Caco-2 (cell line): Measurements from ENCODE around the gene NRBF2. TPM values are rescaled to one million over a fixed set of nuclear protein-coding genes. Genes with fewer than 3 reads are reported as not detected.

Experiments used
- BruUV-seq: library from RNA; stranded (reverse); fragments of 400-500 nt; replicated peaks from 2 replicates; lab custom pipeline; 2021; lab: Mats Ljungman, UMichigan
- CTCF ChIA-PET: fragments of 300-600 bp; sonication (Branson Sonifier 250); formaldehyde crosslinking; loops from one replicate; lab custom pipeline; 2022; ENCODE audit warnings: antibody characterized with exemption; lab: Charles Lee
- POLR2A ChIA-PET: fragments of 300-600 bp; sonication (Branson Sonifier 250); formaldehyde crosslinking; loops from one replicate; lab custom pipeline; 2022; ENCODE audit warnings: antibody characterized with exemption; lab: Charles Lee
- DNase-seq, 2 experiments: peaks; one replicate each; pipeline versions ENCODE4 v3.0.0 to v3.0.0-alpha.2; 2020 to 2022
- H3K27me3 ChIP-seq: replicated peaks from 2 replicates; pipeline ENCODE4 v1.6.0; 2011; ENCODE audit warnings: low read length; ENCODE audit not compliant: control insufficient read depth, insufficient read depth
- H3K36me3 ChIP-seq: 2 replicates; pipeline ENCODE4 v1.5.1; 2011; ENCODE audit warnings: low read length; ENCODE audit not compliant: control insufficient read depth, insufficient read depth
- H3K4me1 ChIP-seq: fragments of 250-450 bp; sonication (Bioruptor Pico); 2 replicates; pipeline ENCODE4 v1.5.1; 2020; ENCODE audit warnings: mild to moderate bottlenecking
- H3K4me3 ChIP-seq: 2 replicates; pipeline ENCODE4 v1.5.1; 2011; ENCODE audit warnings: low read depth, mild to moderate bottlenecking, control low read depth, low read length
- H3K9me3 ChIP-seq: fragments of 250-450 bp; sonication (Bioruptor Pico); 2 replicates; pipeline ENCODE4 v1.5.1; 2020; ENCODE audit warnings: mild to moderate bottlenecking, moderate library complexity
- H3K27ac Mint-ChIP-seq: one replicate; pipeline ENCODE4 v1.8.0; 2022; ENCODE audit warnings: mixed read lengths; ENCODE audit not compliant: unreplicated experiment
- H3K27me3 Mint-ChIP-seq: one replicate; pipeline ENCODE4 v1.8.0; 2022; ENCODE audit warnings: mixed read lengths; ENCODE audit not compliant: insufficient read depth, unreplicated experiment
- H3K36me3 Mint-ChIP-seq: one replicate; pipeline ENCODE4 v1.8.0; 2022; ENCODE audit warnings: mild to moderate bottlenecking, mixed read lengths; ENCODE audit not compliant: insufficient read depth, unreplicated experiment
- H3K4me1 Mint-ChIP-seq: one replicate; pipeline ENCODE4 v1.8.0; 2022; ENCODE audit warnings: low read depth, mixed read lengths; ENCODE audit not compliant: unreplicated experiment
- H3K4me3 Mint-ChIP-seq: one replicate; pipeline ENCODE4 v1.8.0; 2022; ENCODE audit warnings: mild to moderate bottlenecking, moderate library complexity, mixed read lengths; ENCODE audit not compliant: unreplicated experiment
- H3K9me3 Mint-ChIP-seq: one replicate; pipeline ENCODE4 v1.8.0; 2022; ENCODE audit warnings: mixed read lengths; ENCODE audit not compliant: unreplicated experiment
- intact Hi-C: fragments of 100-400 bp; cut with micrococcal nuclease; formaldehyde crosslinking; loops from one replicate; pipeline ENCODE4 v1.10.0; 2022; ENCODE audit not compliant: unreplicated experiment
- total RNA-seq: library from RNA; stranded (reverse); gene quantifications from 2 replicates; pipeline ENCODE4 v1.2.3, GENCODE V29; 2022
- TF ChIP-seq, protein P1 (sequence below), 2 experiments: fragments of 200-600 bp in 1 of 2; IDR thresholded peaks; 1 replicate in 1 of 2; 2 replicates in 1 of 2; pipeline versions ENCODE4 v1.5.1 to v1.8.0; 2011 to 2022; ENCODE audit warnings: antibody characterized with exemption in 1 of 2, control low read depth in 1 of 2, inconsistent platforms in 1 of 2, low read depth in 1 of 2, low read length in 1 of 2, mild to moderate bottlenecking in 1 of 2, moderate library complexity in 1 of 2; ENCODE audit not compliant: insufficient read depth in 1 of 2, severe bottlenecking in 1 of 2, unreplicated experiment in 1 of 2

NRBF2 gene
- total RNA-seq, 1 experiment from 2014 or later, result 52.5 TPM

DNA sequence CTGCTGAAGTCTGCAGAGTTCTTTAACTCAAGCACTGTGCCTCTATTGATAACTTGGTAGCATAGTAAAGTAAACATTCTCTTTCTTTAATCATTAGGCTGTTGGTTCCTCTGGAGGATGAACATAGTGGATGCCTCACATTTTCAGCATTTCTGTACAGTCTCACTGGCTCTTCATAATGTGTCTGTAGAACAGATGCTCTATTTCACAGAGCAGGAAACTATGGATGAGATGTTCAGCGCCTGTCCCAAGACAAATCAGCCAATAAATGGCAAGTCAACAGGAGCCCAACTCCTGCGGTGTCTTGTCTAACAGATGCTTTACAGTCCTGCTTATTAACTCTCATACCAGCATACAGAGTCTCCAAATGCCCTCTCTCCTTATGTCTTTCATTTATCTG, 36.5 kb downstream of the NRBF2 start:
- ChIA-PET POLR2A (no interaction called here), CTCF (interaction anchor here (0.5 to 3.5 kb wide), 3 partner anchors 206 to 551 kb away, joined by 3 to 62 read pairs (median 6); no protein-coding TSS in a partner anchor)
- Histone ChIP-seq H3K4me1 (no peaks in the 10 kb centered on the region), H3K27me3 (no peaks in the 10 kb centered on the region), H3K36me3 (peaks cover 6% of the 10 kb centered on the region), H3K9me3 (no peaks in the 10 kb centered on the region), H3K4me3 (no peak overlapping the region)
- BruUV-seq, result no TSS peak
- DNase-seq, result no peak
- Mint-ChIP-seq H3K36me3 (peaks cover 89% of the 10 kb centered on the region), H3K4me3 (no peak overlapping the region), H3K9me3 (no peaks in the 10 kb centered on the region), H3K4me1 (peaks cover 6% of the 10 kb centered on the region), H3K27me3 (no peaks in the 10 kb centered on the region), H3K27ac (no peak overlapping the region)
- TF ChIP-seq, protein P1, sequence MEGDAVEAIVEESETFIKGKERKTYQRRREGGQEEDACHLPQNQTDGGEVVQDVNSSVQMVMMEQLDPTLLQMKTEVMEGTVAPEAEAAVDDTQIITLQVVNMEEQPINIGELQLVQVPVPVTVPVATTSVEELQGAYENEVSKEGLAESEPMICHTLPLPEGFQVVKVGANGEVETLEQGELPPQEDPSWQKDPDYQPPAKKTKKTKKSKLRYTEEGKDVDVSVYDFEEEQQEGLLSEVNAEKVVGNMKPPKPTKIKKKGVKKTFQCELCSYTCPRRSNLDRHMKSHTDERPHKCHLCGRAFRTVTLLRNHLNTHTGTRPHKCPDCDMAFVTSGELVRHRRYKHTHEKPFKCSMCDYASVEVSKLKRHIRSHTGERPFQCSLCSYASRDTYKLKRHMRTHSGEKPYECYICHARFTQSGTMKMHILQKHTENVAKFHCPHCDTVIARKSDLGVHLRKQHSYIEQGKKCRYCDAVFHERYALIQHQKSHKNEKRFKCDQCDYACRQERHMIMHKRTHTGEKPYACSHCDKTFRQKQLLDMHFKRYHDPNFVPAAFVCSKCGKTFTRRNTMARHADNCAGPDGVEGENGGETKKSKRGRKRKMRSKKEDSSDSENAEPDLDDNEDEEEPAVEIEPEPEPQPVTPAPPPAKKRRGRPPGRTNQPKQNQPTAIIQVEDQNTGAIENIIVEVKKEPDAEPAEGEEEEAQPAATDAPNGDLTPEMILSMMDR (IDR thresholded peaks at IDR 0.05; ENCODE audit: insufficient read depth in 1 of 2, low read depth in 1 of 2, low read length in 1 of 2, severe bottlenecking in 1 of 2, unreplicated experiment in 1 of 2), result no peak
- intact Hi-C loops, result loop anchor here (5.0 kb wide), 1 partner anchor 298 kb away; the partner anchor contains the start of gene JMJD1C

DNA sequence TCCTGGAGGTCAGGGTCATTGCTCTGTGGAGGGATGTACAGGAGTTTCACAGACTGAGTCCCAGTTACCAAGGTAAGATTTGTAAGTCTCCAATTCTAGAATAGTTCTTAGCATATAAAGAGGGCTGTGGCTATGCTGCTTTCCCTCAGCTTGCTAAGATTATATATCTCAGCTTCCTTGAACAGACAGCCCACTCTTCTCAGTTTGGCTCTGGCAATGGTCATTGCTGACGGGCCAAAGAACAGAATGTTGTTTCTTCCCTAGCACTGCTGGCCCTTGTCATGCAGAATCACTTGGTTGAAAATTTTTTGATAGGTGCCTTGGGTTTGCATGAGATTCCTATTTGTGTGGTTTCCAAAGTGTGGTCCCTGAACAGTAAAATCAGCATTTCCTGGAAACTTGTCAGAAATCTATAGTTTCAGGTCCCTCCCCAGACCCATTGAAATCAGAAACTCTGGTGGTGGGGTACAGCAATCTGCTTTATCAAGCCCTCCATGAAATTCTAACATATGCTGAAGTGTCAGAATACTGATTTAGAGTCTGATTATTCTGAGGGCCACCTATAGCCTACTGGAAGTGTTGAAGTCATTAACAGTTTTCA, 38.2 kb downstream of the NRBF2 start:
- Mint-ChIP-seq H3K9me3 (no peaks in the 10 kb centered on the region), H3K27ac (no peak overlapping the region), H3K4me1 (peaks cover 6% of the 10 kb centered on the region), H3K27me3 (no peaks in the 10 kb centered on the region), H3K36me3 (peaks cover 84% of the 10 kb centered on the region), H3K4me3 (no peak overlapping the region)
- ChIA-PET CTCF (no interaction called here), POLR2A (interaction anchor here (0.5 kb wide), 1 partner anchor 31 kb away, joined by 3 read pairs; no protein-coding TSS in a partner anchor)
- no TSS peak for BruUV-seq
- DNase-seq, result no peak
- H3K4me1 ChIP-seq, result no peaks in the 10 kb centered on the region
- TF ChIP-seq, protein P1 (IDR thresholded peaks at IDR 0.05; ENCODE audit: insufficient read depth in 1 of 2, low read depth in 1 of 2, low read length in 1 of 2, severe bottlenecking in 1 of 2, unreplicated experiment in 1 of 2), result no peak
- no peaks in the 10 kb centered on the region for H3K27me3 ChIP-seq
- H3K36me3 ChIP-seq, result peaks cover 2% of the 10 kb centered on the region
- intact Hi-C loops, result no loop called here
- H3K9me3 ChIP-seq, result no peaks in the 10 kb centered on the region
- H3K4me3 ChIP-seq, result no peak overlapping the region

DNA sequence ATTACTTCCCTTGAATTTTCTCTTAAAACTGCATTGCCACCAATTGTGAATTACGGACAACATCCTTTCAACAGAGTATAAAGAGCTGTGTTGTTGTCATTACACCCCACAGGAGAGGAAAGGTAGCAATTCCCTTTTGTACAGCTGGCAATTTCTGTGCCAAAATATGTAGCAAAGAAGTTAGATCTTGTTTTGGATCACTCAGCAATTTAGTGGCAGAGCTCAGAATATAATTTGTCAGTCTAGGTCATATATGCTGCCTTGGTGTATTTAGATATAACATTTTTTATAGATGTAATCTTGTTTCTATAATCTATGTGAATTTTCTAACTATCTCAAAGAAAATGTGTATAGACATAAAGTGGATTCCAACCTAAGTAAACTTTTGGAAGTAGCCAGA, 38.8 kb downstream of the NRBF2 start:
- Mint-ChIP-seq H3K36me3 (peaks cover 82% of the 10 kb centered on the region), H3K9me3 (no peaks in the 10 kb centered on the region), H3K4me1 (peaks cover 6% of the 10 kb centered on the region), H3K4me3 (no peak overlapping the region), H3K27me3 (no peaks in the 10 kb centered on the region), H3K27ac (no peak overlapping the region)
- CTCF ChIA-PET, result no interaction called here
- H3K27me3 ChIP-seq, result no peaks in the 10 kb centered on the region
- DNase-seq, result no peak
- peaks cover 2% of the 10 kb centered on the region for H3K36me3 ChIP-seq
- H3K4me1 ChIP-seq, result no peaks in the 10 kb centered on the region
- POLR2A ChIA-PET, result interaction anchor here (0.5 kb wide), 1 partner anchor 30 kb away, joined by 3 read pairs; no protein-coding TSS in a partner anchor
- H3K9me3 ChIP-seq, result no peaks in the 10 kb centered on the region
- no peak overlapping the region for H3K4me3 ChIP-seq
- intact Hi-C loops, result no loop called here
- no TSS peak for BruUV-seq
- TF ChIP-seq, protein P1 (IDR thresholded peaks at IDR 0.05; ENCODE audit: insufficient read depth in 1 of 2, low read depth in 1 of 2, low read length in 1 of 2, severe bottlenecking in 1 of 2, unreplicated experiment in 1 of 2), result no peak
